H9 (cell line): Measurements from ENCODE around the gene COX17. TPM values are rescaled to one million over a fixed set of nuclear protein-coding genes. Genes with fewer than 3 reads are reported as not detected.
A peak's percentile ranks its signal among the peaks of the same experiment; 100 is the strongest.

ENCODE experiments used
- DNase-seq: peaks from one replicate; pipeline ENCODE4 v3.0.0-alpha.2; 2017
- H2AFZ ChIP-seq: one replicate; pipeline ENCODE4 v1.6.1; 2013; ENCODE audit warnings: mild to moderate bottlenecking, low read length, control low read depth, moderate library complexity
- H2AK5ac ChIP-seq: 2 replicates; pipeline ENCODE4 v1.6.1; 2013; ENCODE audit warnings: low read length, control low read depth, mixed read lengths; ENCODE audit not compliant: insufficient read length
- H2BK120ac ChIP-seq: one replicate; pipeline ENCODE4 v1.6.1; 2013; ENCODE audit warnings: low read depth, mild to moderate bottlenecking, low read length, control low read depth, inconsistent platforms; ENCODE audit not compliant: poor library complexity, severe bottlenecking
- H2BK12ac ChIP-seq: 2 replicates; pipeline ENCODE4 v1.6.1; 2013; ENCODE audit warnings: low read length, control low read depth, mixed read lengths, low read depth; ENCODE audit not compliant: insufficient read length
- H2BK15ac ChIP-seq: 2 replicates; pipeline ENCODE4 v1.6.1; 2013; ENCODE audit warnings: low read depth, low read length, control low read depth
- H2BK20ac ChIP-seq: one replicate; pipeline ENCODE4 v1.6.1; 2013; ENCODE audit warnings: low read depth, mild to moderate bottlenecking, low read length, control low read depth, inconsistent platforms; ENCODE audit not compliant: poor library complexity, severe bottlenecking
- H2BK5ac ChIP-seq: 2 replicates; pipeline ENCODE4 v1.6.1; 2013; ENCODE audit warnings: low read length, control low read depth, mixed read lengths; ENCODE audit not compliant: insufficient read length
- H3K14ac ChIP-seq: 2 replicates; pipeline ENCODE4 v1.6.1; 2013; ENCODE audit warnings: low read length, control low read depth; ENCODE audit not compliant: insufficient read depth
- H3K18ac ChIP-seq: 2 replicates; pipeline ENCODE4 v1.6.1; 2013; ENCODE audit warnings: low read depth, mild to moderate bottlenecking, mixed read lengths, low read length, control low read depth; ENCODE audit not compliant: insufficient read length
- H3K23ac ChIP-seq: 2 replicates; pipeline ENCODE4 v1.6.1; 2013; ENCODE audit warnings: low read length, control low read depth, mixed read lengths, low read depth; ENCODE audit not compliant: insufficient read length
- H3K23me2 ChIP-seq: 2 replicates; pipeline ENCODE4 v1.6.1; 2013; ENCODE audit warnings: low read depth, mild to moderate bottlenecking, mixed read lengths, low read length, control low read depth; ENCODE audit not compliant: insufficient read length, poor library complexity, severe bottlenecking
- H3K27ac ChIP-seq: 2 replicates; pipeline ENCODE4 v1.5.1; 2013; ENCODE audit warnings: low read length, control low read depth, mixed read lengths, low read depth; ENCODE audit not compliant: insufficient read length
- H3K27me3 ChIP-seq: 2 replicates; pipeline ENCODE4 v1.6.1; 2013; ENCODE audit warnings: low read length, control low read depth, inconsistent platforms; ENCODE audit not compliant: insufficient read depth
- H3K4ac ChIP-seq: 2 replicates; pipeline ENCODE4 v1.6.1; 2013; ENCODE audit warnings: low read depth, mild to moderate bottlenecking, control low read depth, inconsistent platforms, low read length, moderate library complexity
- H3K4me1 ChIP-seq: 2 replicates; pipeline ENCODE4 v1.6.1; 2013; ENCODE audit warnings: low read length, control low read depth, inconsistent platforms; ENCODE audit not compliant: insufficient read depth
- H3K4me2 ChIP-seq: 2 replicates; pipeline ENCODE4 v1.6.1; 2013; ENCODE audit warnings: low read length, control low read depth, mixed read lengths; ENCODE audit not compliant: insufficient read length, insufficient read depth
- H3K56ac ChIP-seq: 2 replicates; pipeline ENCODE4 v1.6.1; 2013; ENCODE audit warnings: low read depth, mild to moderate bottlenecking, mixed read lengths, low read length, control low read depth; ENCODE audit not compliant: insufficient read length
- H3K79me1 ChIP-seq: 2 replicates; pipeline ENCODE4 v1.6.1; 2013; ENCODE audit warnings: low read depth, mild to moderate bottlenecking, moderate library complexity, low read length, control low read depth, inconsistent platforms; ENCODE audit not compliant: insufficient read depth, poor library complexity, severe bottlenecking
- H3K79me2 ChIP-seq: 2 replicates; pipeline ENCODE4 v1.6.1; 2013; ENCODE audit warnings: low read length, control low read depth, inconsistent platforms; ENCODE audit not compliant: insufficient read depth
- H3K9ac ChIP-seq: 2 replicates; pipeline ENCODE4 v1.6.1; 2013; ENCODE audit warnings: low read length, control low read depth, mixed read lengths; ENCODE audit not compliant: insufficient read length; ENCODE audit errors: extremely low read depth
- H3K9me3 ChIP-seq: one replicate; pipeline ENCODE4 v1.6.1; 2013; ENCODE audit warnings: low read depth, low read length, inconsistent platforms; ENCODE audit not compliant: control insufficient read depth
- H3T11ph ChIP-seq: one replicate; pipeline ENCODE4 v1.6.1; 2013; ENCODE audit warnings: mild to moderate bottlenecking, low read length, control low read depth, inconsistent platforms
- H4K20me1 ChIP-seq: one replicate; pipeline ENCODE4 v1.6.1; 2013; ENCODE audit not compliant: control insufficient read depth, insufficient read length, insufficient read depth
- H4K5ac ChIP-seq: 2 replicates; pipeline ENCODE4 v1.6.1; 2013; ENCODE audit warnings: low read depth, mild to moderate bottlenecking, mixed read lengths, low read length, control low read depth; ENCODE audit not compliant: insufficient read length
- H4K8ac ChIP-seq: replicated peaks from 2 replicates; pipeline ENCODE4 v1.6.1; 2013; ENCODE audit warnings: low read length, control low read depth, mixed read lengths, low read depth; ENCODE audit not compliant: insufficient read length
- H4K91ac ChIP-seq: 2 replicates; pipeline ENCODE4 v1.6.1; 2013; ENCODE audit warnings: low read depth, mild to moderate bottlenecking, moderate library complexity, mixed read lengths, low read length, control low read depth; ENCODE audit not compliant: insufficient read length
- H3K27ac Mint-ChIP-seq, 3 experiments: 2 replicates in 2 of 3; 3 replicates in 1 of 3; pipeline ENCODE4 v1.8.0; 2020 to 2021; ENCODE audit warnings: mixed read lengths in 3 of 3, mild to moderate bottlenecking in 1 of 3, moderate library complexity in 1 of 3
- H3K27me3 Mint-ChIP-seq: 2 replicates; pipeline ENCODE4 v1.8.0; 2021; ENCODE audit warnings: low read depth, mild to moderate bottlenecking, moderate library complexity, mixed read lengths
- H3K36me3 Mint-ChIP-seq, 3 experiments: 2 replicates in 2 of 3; 3 replicates in 1 of 3; pipeline ENCODE4 v1.8.0; 2020 to 2021; ENCODE audit warnings: low read depth in 3 of 3, mixed read lengths in 3 of 3; ENCODE audit not compliant: insufficient read depth in 1 of 3
- H3K4me1 Mint-ChIP-seq, 2 experiments: 2 replicates each; pipeline ENCODE4 v1.8.0; 2020; ENCODE audit warnings: mixed read lengths in 2 of 2
- H3K4me3 Mint-ChIP-seq, 2 experiments: 2 replicates in 1 of 2; 3 replicates in 1 of 2; pipeline ENCODE4 v1.8.0; 2020 to 2021; ENCODE audit warnings: mild to moderate bottlenecking in 2 of 2, mixed read lengths in 2 of 2, moderate library complexity in 1 of 2
- H3K9me3 Mint-ChIP-seq, 2 experiments: 2 replicates in 1 of 2; 3 replicates in 1 of 2; pipeline ENCODE4 v1.8.0; 2020; ENCODE audit warnings: mild to moderate bottlenecking in 2 of 2, mixed read lengths in 2 of 2, moderate library complexity in 1 of 2
- WGBS: extraction: QIAGEN DNeasy Blood & Tissue Kit; methylation state at CpG from one replicate; pipeline ENCODE4 v1.1.7; 2013; ENCODE audit warnings: missing lambda C conversion rate, low lambda C conversion rate, mixed read lengths; ENCODE audit not compliant: insufficient read length; ENCODE audit errors: extremely low coverage; 5-methylcytosine and 5-hydroxymethylcytosine counted together
- total RNA-seq: library from RNA; stranded (reverse); gene quantifications from 2 replicates; pipeline ENCODE4 v1.2.1, GENCODE V29; 2021
- TF ChIP-seq, protein P1 (sequence below): fragments of 200-600 bp; sonication (generic); conservative IDR thresholded peaks from 3 replicates; pipeline ENCODE4 v1.8.0; 2021; ENCODE audit warnings: antibody characterized with exemption, mild to moderate bottlenecking

The COX17 gene
- total RNA-seq, 1 experiment from 2014 or later = 47.0 TPM

DNA sequence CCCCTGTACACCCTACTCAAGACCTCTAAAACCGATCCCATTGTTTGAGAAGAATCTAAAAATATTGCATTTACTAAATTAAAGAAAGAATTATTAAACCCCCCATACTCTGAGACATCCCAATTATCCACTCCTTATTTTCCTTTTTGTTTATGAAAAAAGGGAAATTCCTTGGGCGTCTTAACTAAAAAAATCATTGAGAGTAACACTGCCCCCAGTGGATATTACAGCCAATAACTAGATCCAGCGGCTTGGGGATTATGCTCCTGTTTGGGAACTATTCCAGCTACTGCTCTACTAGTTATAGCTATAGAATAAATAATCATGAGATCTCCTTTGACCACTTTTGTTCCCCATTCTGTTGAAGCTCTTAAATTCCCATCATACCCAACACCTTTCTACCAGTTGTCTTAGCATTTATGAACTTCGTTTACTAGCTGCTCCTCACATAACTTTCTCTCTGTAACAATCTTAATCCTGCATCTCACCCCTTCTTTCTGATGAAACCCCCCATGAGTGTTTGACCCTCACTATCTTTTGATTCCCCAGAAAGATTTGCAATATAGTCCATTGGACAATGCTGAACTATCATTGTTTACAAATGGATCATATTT, 12.9 kb upstream of the COX17 start:
- H3K4me2 ChIP-seq = no peak overlapping the region
- H3K79me2 ChIP-seq = no peaks in the 10 kb centered on the region
- H3K9me3 Mint-ChIP-seq = peaks cover 10 to 15% of the 10 kb centered on the region in 2 experiments
- H2BK120ac ChIP-seq = no peak overlapping the region
- no peak overlapping the region for H3K27ac Mint-ChIP-seq
- H3K27ac ChIP-seq = no peak overlapping the region
- no peak overlapping the region for H4K5ac ChIP-seq
- H3K79me1 ChIP-seq = no peaks in the 10 kb centered on the region
- H4K8ac ChIP-seq = no peak overlapping the region
- H3K9me3 ChIP-seq = no peaks in the 10 kb centered on the region
- WGBS = no CpG with 5 or more reads among the region's 4 CpGs
- H3K14ac ChIP-seq = no peak overlapping the region
- H3K4me1 Mint-ChIP-seq = no peaks in the 10 kb centered on the region; a peak in 2 of 4 replicates
- H3K23ac ChIP-seq = no peak overlapping the region
- H3K27me3 ChIP-seq = no peaks in the 10 kb centered on the region
- no peak overlapping the region for H3K56ac ChIP-seq
- no peak overlapping the region for H2AK5ac ChIP-seq
- H3K27me3 Mint-ChIP-seq = peaks cover 8% of the 10 kb centered on the region; the same call in 1 of the 2 replicates
- no peak overlapping the region for H2AFZ ChIP-seq
- H3K4ac ChIP-seq = no peak overlapping the region
- H2BK12ac ChIP-seq = no peak overlapping the region
- H3K4me1 ChIP-seq = no peaks in the 10 kb centered on the region
- H3K4me3 Mint-ChIP-seq = no peak overlapping the region
- H3K18ac ChIP-seq = no peak overlapping the region
- no peak overlapping the region for H3T11ph ChIP-seq
- H3K23me2 ChIP-seq = no peaks in the 10 kb centered on the region
- TF ChIP-seq, protein P1, sequence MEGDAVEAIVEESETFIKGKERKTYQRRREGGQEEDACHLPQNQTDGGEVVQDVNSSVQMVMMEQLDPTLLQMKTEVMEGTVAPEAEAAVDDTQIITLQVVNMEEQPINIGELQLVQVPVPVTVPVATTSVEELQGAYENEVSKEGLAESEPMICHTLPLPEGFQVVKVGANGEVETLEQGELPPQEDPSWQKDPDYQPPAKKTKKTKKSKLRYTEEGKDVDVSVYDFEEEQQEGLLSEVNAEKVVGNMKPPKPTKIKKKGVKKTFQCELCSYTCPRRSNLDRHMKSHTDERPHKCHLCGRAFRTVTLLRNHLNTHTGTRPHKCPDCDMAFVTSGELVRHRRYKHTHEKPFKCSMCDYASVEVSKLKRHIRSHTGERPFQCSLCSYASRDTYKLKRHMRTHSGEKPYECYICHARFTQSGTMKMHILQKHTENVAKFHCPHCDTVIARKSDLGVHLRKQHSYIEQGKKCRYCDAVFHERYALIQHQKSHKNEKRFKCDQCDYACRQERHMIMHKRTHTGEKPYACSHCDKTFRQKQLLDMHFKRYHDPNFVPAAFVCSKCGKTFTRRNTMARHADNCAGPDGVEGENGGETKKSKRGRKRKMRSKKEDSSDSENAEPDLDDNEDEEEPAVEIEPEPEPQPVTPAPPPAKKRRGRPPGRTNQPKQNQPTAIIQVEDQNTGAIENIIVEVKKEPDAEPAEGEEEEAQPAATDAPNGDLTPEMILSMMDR = peak; percentile 76
- no peak for DNase-seq
- no peak overlapping the region for H2BK20ac ChIP-seq
- H4K91ac ChIP-seq = no peak overlapping the region
- no peak overlapping the region for H2BK5ac ChIP-seq
- peaks cover 5 to 14% (median 10%) of the 10 kb centered on the region in 3 experiments; a peak in 4 of 7 replicates for H3K36me3 Mint-ChIP-seq
- H3K9ac ChIP-seq = no peak overlapping the region
- H2BK15ac ChIP-seq = no peak overlapping the region
- no peaks in the 10 kb centered on the region for H4K20me1 ChIP-seq
